Astrocyte of the cerebellum (primary cell): Measurements from ENCODE around the gene DOCK1.

ENCODE experiments used
- DNase-seq: peaks from one replicate; pipeline ENCODE4 v3.0.0-alpha.2; 2011; ENCODE audit warnings: low read depth
- H3K4me3 ChIP-seq: 2 replicates; pipeline ENCODE4 v1.5.1; 2011; ENCODE audit warnings: mild to moderate bottlenecking, low read depth, low read length, moderate library complexity
- CTCF ChIP-seq: IDR thresholded peaks from 2 replicates; pipeline ENCODE4 v1.5.1; 2012; ENCODE audit warnings: low read length, low read depth, moderate library complexity, mild to moderate bottlenecking; ENCODE audit errors: missing control alignments
- in situ Hi-C: cut with HindIII; loops from 2 replicates; pipeline ENCODE4 v1.10.0; 2017; ENCODE audit warnings: low sequenced_read_pairs

Gene DOCK1

DNA sequence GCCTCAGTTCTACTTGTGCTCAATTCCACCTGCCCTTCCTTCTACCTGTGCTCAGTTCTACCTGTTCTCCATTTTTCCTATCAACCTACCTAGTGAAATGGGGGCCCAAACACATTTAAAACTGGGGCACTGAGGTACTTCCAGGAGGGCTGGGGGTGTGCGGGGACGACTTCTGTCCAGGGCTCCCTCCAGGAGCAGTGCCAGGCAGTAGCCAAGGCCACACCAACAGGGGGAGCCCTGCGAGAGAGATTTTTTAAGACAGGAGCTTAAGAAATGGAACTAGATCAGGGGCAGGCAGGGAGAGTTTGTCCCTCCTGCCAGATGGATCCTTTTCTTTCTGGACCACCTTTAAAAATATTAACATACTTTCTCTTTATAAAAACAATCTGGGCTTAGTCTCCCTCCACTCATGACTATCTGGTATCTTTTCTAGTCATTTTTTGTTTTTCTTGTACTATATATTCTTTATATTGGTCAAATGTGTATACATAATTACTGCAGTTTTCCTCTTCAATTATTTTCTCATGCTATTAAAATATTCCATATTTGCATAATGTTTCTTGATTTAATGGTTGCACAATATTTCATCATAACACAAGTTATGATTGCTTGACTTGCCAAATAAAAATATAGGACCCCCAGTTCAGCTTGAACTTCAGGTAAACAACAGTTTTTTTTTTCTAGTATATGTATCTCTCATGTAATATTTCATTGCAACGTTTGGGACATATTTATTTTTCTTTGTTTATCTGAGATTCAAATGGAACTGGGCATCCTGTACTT lies 338.5 kb downstream of the DOCK1 start:
- no peak overlapping the region for H3K4me3 ChIP-seq
- in situ Hi-C loops, result no loop called here
- TF ChIP-seq CTCF, result peak; percentile 65
- peak; percentile 1 for DNase-seq

GRCh38 chr10:127245456-127245855 lies 340.2 kb downstream of the DOCK1 start:
- no peak for TF ChIP-seq CTCF
- H3K4me3 ChIP-seq, result no peak overlapping the region
- no peak for DNase-seq
- in situ Hi-C loops, result no loop called here

DNA sequence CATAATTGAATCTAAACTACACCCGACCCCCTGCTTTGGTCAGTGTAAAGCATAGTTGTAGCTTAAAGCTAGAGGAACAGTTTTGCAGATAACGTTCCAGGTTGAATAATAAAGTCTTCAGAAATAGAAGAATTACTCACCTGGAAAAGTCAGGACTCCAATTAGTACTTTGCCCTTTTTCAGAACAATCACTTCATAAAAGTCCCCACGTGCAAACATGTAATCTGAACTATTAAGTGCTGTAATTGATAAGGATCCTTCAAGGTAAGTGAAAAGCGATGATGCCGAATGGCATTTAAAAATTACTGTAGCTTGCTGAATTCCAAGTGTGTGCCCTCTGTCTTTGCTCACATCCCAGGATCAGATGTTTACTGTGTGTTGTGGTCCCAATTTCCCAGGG lies 344.8 kb downstream of the DOCK1 start:
- DNase-seq, result no peak
- in situ Hi-C loops, result no loop called here
- no peak overlapping the region for H3K4me3 ChIP-seq
- TF ChIP-seq CTCF, result no peak

- H3K4me3 ChIP-seq, result no peak overlapping the region
- in situ Hi-C loops, result no loop called here
- DNase-seq, result no peak
- no peak for TF ChIP-seq CTCF
Measured at GRCh38 chr10:127252818-127253217, 347.6 kb downstream of the DOCK1 start.

DNA sequence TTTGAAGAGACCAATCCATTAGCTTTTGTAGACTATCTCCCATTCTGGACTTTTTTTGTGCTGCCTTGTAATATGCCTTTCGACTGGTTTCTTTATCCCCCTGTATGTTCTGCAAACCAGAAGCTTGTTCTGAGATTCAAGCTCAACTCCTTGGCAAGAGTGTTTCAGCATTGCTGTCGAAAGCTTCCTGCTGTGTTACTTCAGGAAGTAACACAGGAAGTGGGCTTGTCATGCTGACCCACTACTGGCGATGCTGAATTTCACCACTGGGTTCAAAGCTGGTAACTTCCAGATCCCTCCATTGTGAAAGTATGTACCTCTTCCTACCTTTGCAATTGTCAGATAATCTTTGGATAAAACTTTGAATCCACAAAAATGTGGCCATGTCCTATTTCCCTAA lies 349.0 kb downstream of the DOCK1 start:
- TF ChIP-seq CTCF, result no peak
- H3K4me3 ChIP-seq, result no peak overlapping the region
- DNase-seq, result no peak
- in situ Hi-C loops, result no loop called here

DNA sequence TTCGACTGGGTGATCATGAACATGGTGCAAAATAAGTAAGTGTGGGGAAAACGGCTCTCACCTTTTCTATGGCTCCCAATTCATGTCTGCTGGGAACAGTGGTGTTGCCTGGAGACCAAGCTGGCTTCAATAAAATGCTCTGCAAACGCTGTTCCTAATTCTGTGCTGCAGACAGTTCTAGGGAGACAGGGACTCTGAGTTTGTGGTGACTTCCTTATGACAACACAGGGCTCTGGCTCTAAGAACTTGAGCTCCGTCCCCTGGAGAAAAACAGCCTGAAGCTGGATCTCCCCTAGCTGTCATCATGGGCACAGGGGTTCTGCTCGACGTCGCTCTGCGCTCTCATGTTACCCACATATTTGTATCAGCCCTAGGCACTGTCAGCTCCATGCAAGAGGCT lies 352.2 kb downstream of the DOCK1 start:
- no peak overlapping the region for H3K4me3 ChIP-seq
- in situ Hi-C loops, result no loop called here
- no peak for DNase-seq
- TF ChIP-seq CTCF, result no peak
